GM12801 (cell line): ENCODE data around the gene TPX2.

ENCODE experiments used
- TF ChIP-seq, protein P1 (sequence below): IDR thresholded peaks from one replicate; pipeline ENCODE4 v1.5.1; 2011; ENCODE audit warnings: control low read depth; ENCODE audit not compliant: insufficient read length; ENCODE audit errors: extremely low read depth

TPX2 gene

DNA sequence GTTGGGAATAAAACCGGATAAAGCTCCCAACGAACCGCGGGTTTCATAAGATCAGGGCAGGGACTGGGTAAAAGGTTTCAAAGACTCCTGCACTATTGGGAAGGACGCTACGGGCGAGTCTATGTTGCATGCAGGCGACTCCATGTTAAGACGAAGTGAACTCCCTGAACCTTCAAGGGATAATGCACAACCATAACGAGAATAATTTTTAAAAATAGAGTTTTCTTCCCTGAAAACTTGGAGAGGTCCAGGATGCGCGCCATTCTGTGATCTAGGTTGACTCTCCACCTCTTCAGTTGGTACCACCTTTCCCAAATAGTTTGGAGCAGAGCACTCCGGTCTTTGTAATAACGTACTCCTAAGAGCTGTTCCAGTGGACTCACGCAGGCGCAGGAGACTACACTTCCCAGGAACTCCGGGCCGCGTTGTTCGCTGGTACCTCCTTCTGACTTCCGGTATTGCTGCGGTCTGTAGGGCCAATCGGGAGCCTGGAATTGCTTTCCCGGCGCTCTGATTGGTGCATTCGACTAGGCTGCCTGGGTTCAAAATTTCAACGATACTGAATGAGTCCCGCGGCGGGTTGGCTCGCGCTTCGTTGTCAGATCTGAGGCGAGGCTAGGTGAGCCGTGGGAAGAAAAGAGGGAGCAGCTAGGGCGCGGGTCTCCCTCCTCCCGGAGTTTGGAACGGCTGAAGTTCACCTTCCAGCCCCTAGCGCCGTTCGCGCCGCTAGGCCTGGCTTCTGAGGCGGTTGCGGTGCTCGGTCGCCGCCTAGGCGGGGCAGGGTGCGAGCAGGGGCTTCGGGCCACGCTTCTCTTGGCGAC, at the start of gene TPX2:
TSS of gene TPX2 (plus strand) at position 562 of the 821 bp plus-strand sequence. CDS start 18,187 bp downstream, outside the sequence.
- TF ChIP-seq, protein P1, sequence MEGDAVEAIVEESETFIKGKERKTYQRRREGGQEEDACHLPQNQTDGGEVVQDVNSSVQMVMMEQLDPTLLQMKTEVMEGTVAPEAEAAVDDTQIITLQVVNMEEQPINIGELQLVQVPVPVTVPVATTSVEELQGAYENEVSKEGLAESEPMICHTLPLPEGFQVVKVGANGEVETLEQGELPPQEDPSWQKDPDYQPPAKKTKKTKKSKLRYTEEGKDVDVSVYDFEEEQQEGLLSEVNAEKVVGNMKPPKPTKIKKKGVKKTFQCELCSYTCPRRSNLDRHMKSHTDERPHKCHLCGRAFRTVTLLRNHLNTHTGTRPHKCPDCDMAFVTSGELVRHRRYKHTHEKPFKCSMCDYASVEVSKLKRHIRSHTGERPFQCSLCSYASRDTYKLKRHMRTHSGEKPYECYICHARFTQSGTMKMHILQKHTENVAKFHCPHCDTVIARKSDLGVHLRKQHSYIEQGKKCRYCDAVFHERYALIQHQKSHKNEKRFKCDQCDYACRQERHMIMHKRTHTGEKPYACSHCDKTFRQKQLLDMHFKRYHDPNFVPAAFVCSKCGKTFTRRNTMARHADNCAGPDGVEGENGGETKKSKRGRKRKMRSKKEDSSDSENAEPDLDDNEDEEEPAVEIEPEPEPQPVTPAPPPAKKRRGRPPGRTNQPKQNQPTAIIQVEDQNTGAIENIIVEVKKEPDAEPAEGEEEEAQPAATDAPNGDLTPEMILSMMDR, result no peak

- TF ChIP-seq, protein P1, result no peak
These were observed 48.9 kb upstream of the TPX2 start for GRCh38 chr20:31690124-31690666.

DNA sequence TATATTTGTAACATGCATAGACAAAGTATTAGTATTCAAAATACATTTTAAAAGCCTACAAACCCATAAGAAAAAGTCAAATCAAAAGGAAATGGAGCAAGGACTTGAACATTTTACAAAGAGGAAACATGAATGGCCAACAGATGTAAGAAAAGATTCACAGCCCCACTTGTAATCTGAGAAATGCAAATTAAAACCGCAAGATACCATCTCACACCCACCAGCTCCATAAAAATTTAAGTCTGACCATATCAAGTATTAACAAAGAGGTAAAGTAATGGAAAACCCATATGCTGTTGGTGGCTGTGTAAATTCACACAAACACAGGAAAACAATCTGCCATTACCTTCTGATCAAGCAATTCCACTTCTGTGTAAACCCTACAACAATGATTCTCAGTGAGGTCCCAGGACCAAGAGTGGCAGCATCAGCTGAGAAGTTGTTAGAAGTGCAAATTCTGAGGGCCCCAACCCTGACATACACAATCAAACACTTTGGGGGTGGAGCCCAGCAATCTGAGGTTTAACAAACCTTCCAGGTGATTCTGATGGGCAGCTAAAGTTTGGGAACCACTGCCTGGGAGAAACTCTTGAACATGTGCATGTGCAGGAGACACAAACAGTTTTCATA, 47.3 kb upstream of the TPX2 start:
- TF ChIP-seq, protein P1, result no peak

- TF ChIP-seq, protein P1, result no peak
These were observed 45.7 kb upstream of the TPX2 start for GRCh38 chr20:31693402-31693801.

GRCh38 chr20:31693987-31694661, 45.0 kb upstream of the TPX2 start:
- TF ChIP-seq, protein P1, result no peak

GRCh38 chr20:31694842-31695593, 44.1 kb upstream of the TPX2 start:
- TF ChIP-seq, protein P1, result no peak
